Thyroid gland (tissue), 4 donors: ENCODE results near the gene SFTPA1. TPM values are rescaled to one million over a fixed set of nuclear protein-coding genes. Genes with fewer than 3 reads are reported as not detected.
"Not testable (repeated sequence)": the region's sequence is repeated elsewhere in the genome, so short reads cannot be mapped to it uniquely, and the experiment has no call there.

Source experiments
- DNase-seq, 2 donors: peaks; one replicate each; pipeline ENCODE4 v3.0.0-alpha.2; 2019
- H3K27ac ChIP-seq, 3 donors: fragments of 200-600 bp; sonication (generic); 1 replicate in 2 of 3; 2 replicates in 1 of 3; pipeline ENCODE4 v1.5.1; 2016 to 2019; ENCODE audit warnings: mild to moderate bottlenecking in 1 of 3, moderate library complexity in 1 of 3
- H3K27me3 ChIP-seq: fragments of 200-600 bp; sonication (generic); one replicate; pipeline ENCODE4 v1.5.1; 2019
- H3K36me3 ChIP-seq, 2 donors: fragments of 200-600 bp; sonication (generic); one replicate each; pipeline ENCODE4 v1.5.1; 2016 to 2019
- H3K4me1 ChIP-seq, 2 donors: fragments of 200-600 bp; sonication (generic); one replicate each; pipeline ENCODE4 v1.5.1; 2017 to 2019
- H3K4me3 ChIP-seq, 3 donors: fragments of 200-600 bp; sonication (generic); replicated peaks in 1 of 3; 1 replicate in 2 of 3; 2 replicates in 1 of 3; pipeline ENCODE4 v1.5.1; 2016; ENCODE audit warnings: mild to moderate bottlenecking in 1 of 3
- H3K9me3 ChIP-seq: fragments of 200-600 bp; sonication (generic); one replicate; pipeline ENCODE4 v1.5.1; 2017
- CTCF ChIP-seq, 6 experiments: fragments of 200-600 bp in 3 of 6; fragments of 450-650 bp in 3 of 6; sonication (generic) in 3 of 6; IDR thresholded peaks; one replicate each; pipeline ENCODE4 v1.5.1; 2016 to 2019; ENCODE audit warnings: antibody characterized with exemption in 6 of 6, mild to moderate bottlenecking in 2 of 6, inconsistent platforms in 1 of 6, moderate library complexity in 1 of 6
- POLR2A ChIP-seq, 2 donors: fragments of 450-650 bp; IDR thresholded peaks; one replicate each; pipeline ENCODE4 v1.6.1; 2017; ENCODE audit warnings: antibody characterized with exemption in 2 of 2, mild to moderate bottlenecking in 2 of 2, moderate library complexity in 1 of 2
- WGBS, 2 donors: methylation state at CpG; one replicate each; pipeline ENCODE4 v1.1.5; 2017; 5-methylcytosine and 5-hydroxymethylcytosine counted together
- intact Hi-C: fragments of 100-400 bp; cut with DNase I; formaldehyde crosslinking; loops from one replicate; pipeline ENCODE4 v1.15.1; 2023
- total RNA-seq, 4 donors: library from RNA; depleted of rRNA; stranded (reverse); fragments of >200 nt; gene quantifications; one replicate each; pipeline ENCODE4 v1.2.3, GENCODE V29; 2016

Gene SFTPA1
- total RNA-seq, 4 donors from 2014 or later, result not detected

- Histone ChIP-seq H3K4me1 (no peaks in the 10 kb centered on the region), H3K4me3 (no peak overlapping the region), H3K36me3 (no peaks in the 10 kb centered on the region), H3K27me3 (no peaks in the 10 kb centered on the region), H3K27ac (no peak overlapping the region), H3K9me3 (no peaks in the 10 kb centered on the region)
- TF ChIP-seq CTCF (IDR thresholded peaks at IDR 0.05) (no peak), POLR2A (IDR thresholded peaks at IDR 0.05) (no peak)
- 83 to 88% methylated on average over 3 of the region's 3 CpGs for WGBS, 2 donors
- no peak for DNase-seq
- intact Hi-C loops, result no loop called here
These were observed 4.8 kb downstream of the SFTPA1 start for GRCh38 chr10:79615577-79615976.

GRCh38 chr10:79616164-79616563, 5.4 kb downstream of the SFTPA1 start:
- H3K4me3 ChIP-seq, result no peak overlapping the region
- no peaks in the 10 kb centered on the region for H3K36me3 ChIP-seq
- H3K27me3 ChIP-seq, result no peaks in the 10 kb centered on the region
- no peaks in the 10 kb centered on the region for H3K4me1 ChIP-seq
- intact Hi-C loops, result no loop called here
- TF ChIP-seq POLR2A (IDR thresholded peaks at IDR 0.05) (no peak), CTCF (IDR thresholded peaks at IDR 0.05) (no peak)
- WGBS, 2 donors, result 92 to 97% methylated on average over 1 of the region's 1 CpG
- no peak for DNase-seq
- H3K9me3 ChIP-seq, result no peaks in the 10 kb centered on the region
- no peak overlapping the region for H3K27ac ChIP-seq

GRCh38 chr10:79623663-79624062, 12.9 kb downstream of the SFTPA1 start:
- H3K27me3 ChIP-seq, H3K27ac ChIP-seq, DNase-seq, H3K4me1 ChIP-seq, H3K36me3 ChIP-seq, intact Hi-C loops, H3K9me3 ChIP-seq, H3K4me3 ChIP-seq: not testable (repeated sequence)

GRCh38 chr10:79627075-79627474, 16.3 kb downstream of the SFTPA1 start:
- no peaks in the 10 kb centered on the region for H3K9me3 ChIP-seq
- no peak overlapping the region for H3K27ac ChIP-seq
- no peak for DNase-seq
- no peaks in the 10 kb centered on the region for H3K4me1 ChIP-seq
- H3K36me3 ChIP-seq, result no peaks in the 10 kb centered on the region
- TF ChIP-seq POLR2A (IDR thresholded peaks at IDR 0.05) (no peak), CTCF (IDR thresholded peaks at IDR 0.05) (no peak)
- no peak overlapping the region for H3K4me3 ChIP-seq
- intact Hi-C loops, result no loop called here
- no peaks in the 10 kb centered on the region for H3K27me3 ChIP-seq
- WGBS, 2 donors, result 83 to 90% methylated on average over 2 of the region's 2 CpGs

GRCh38 chr10:79628083-79628482, 17.3 kb downstream of the SFTPA1 start:
- Histone ChIP-seq H3K36me3 (no peaks in the 10 kb centered on the region), H3K27ac (no peak overlapping the region), H3K4me1 (no peaks in the 10 kb centered on the region), H3K27me3 (no peaks in the 10 kb centered on the region), H3K9me3 (no peaks in the 10 kb centered on the region), H3K4me3 (no peak overlapping the region)
- 68 to 78% methylated on average over 4 of the region's 4 CpGs for WGBS, 2 donors
- TF ChIP-seq CTCF (IDR thresholded peaks at IDR 0.05) (no peak), POLR2A (IDR thresholded peaks at IDR 0.05) (no peak)
- intact Hi-C loops, result no loop called here
- DNase-seq, result no peak
